ENCODE data around the gene EXOC6B. TPM values are rescaled to one million over a fixed set of nuclear protein-coding genes. Genes with fewer than 3 reads are reported as not detected.

EXOC6B gene
- total and polyA plus RNA-seq, 2 of the 8 experiments (the other 6 are each of a cell fraction or from before 2014, with no cell fraction given) = 13.5 to 33.0 TPM

DNA sequence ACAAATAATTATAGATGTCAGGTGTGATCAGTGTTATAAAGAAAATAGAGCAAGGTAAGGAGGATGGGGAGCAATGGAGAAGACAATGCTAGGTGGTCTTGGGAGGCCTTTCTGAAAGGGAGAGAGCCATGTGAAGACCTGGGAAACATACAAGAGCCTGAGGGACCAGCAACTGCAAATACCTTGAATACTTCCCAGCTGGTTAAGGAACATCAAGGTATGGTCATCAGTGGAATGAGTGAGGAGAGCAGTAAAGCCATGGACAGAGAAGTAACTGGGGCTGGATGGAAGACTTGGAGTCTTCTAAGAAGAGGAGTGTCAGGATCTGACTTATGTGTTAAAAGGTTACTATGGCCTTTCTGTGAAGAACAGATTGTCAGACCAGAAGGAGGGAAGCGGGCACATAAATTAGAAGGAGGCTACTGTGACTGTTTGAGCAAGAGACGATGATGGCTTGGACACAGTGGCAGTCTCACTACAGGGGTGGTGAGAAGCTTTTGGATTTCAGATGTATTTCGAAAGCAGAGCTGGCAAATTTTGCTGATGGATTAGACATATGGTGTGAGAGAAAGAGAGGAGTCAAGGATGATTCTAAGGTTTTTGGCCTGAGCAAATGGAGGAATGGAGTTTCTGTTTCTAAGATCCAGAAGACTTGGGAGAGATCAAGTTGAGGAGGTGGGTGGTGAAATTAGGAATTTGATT is 22.8 kb upstream of the EXOC6B start (continued):
- TF ChIP-seq SIX5 (IDR thresholded peaks at IDR 0.05; ENCODE audit: low read depth, low read length) (no peak), SRF (IDR thresholded peaks at IDR 0.05; ENCODE audit: low read depth, low read length) (no peak), TCF12 (IDR thresholded peaks at IDR 0.05; ENCODE audit: low read depth, low read length) (no peak), POU5F1 (IDR thresholded peaks at IDR 0.05; ENCODE audit: low read depth, low read length) (no peak), RBBP5 (IDR thresholded peaks at IDR 0.05; ENCODE audit: borderline replicate concordance, low read depth, low read length) (no peak), NRF1 (IDR thresholded peaks at IDR 0.05; ENCODE audit: low read depth, low read length) (no peak), FOSL1 (IDR thresholded peaks at IDR 0.05; ENCODE audit: insufficient read depth, low read depth, low read length) (no peak), CHD1 (IDR thresholded peaks at IDR 0.05; ENCODE audit: low read depth, low read length) (no peak), RAD21 (IDR thresholded peaks at IDR 0.05 in 1 of 2, conservative IDR thresholded peaks at IDR 0.05 in 1 of 2; ENCODE audit: low read depth in 2 of 2, low read length in 2 of 2) (no peak)
- TF ChIP-seq, protein P1, sequence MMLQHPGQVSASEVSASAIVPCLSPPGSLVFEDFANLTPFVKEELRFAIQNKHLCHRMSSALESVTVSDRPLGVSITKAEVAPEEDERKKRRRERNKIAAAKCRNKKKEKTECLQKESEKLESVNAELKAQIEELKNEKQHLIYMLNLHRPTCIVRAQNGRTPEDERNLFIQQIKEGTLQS (IDR thresholded peaks at IDR 0.05; ENCODE audit: insufficient read depth, low read depth, low read length) = no peak
